Measurements from ENCODE around the gene SPTAN1. TPM values are rescaled to one million over a fixed set of nuclear protein-coding genes. Genes with fewer than 3 reads are reported as not detected.
"Not testable (repeated sequence)": the region's sequence is repeated elsewhere in the genome, so short reads cannot be mapped to it uniquely, and the experiment has no call there.

Gene SPTAN1
- 100 to 1,000 TPM; 248 to 277 TPM for total RNA-seq
- long read RNA-seq, partial matches to known transcripts: 39 of 48 reads
- long read RNA-seq, other reads (novel, unspliced or antisense): 6 of 48 reads

DNA sequence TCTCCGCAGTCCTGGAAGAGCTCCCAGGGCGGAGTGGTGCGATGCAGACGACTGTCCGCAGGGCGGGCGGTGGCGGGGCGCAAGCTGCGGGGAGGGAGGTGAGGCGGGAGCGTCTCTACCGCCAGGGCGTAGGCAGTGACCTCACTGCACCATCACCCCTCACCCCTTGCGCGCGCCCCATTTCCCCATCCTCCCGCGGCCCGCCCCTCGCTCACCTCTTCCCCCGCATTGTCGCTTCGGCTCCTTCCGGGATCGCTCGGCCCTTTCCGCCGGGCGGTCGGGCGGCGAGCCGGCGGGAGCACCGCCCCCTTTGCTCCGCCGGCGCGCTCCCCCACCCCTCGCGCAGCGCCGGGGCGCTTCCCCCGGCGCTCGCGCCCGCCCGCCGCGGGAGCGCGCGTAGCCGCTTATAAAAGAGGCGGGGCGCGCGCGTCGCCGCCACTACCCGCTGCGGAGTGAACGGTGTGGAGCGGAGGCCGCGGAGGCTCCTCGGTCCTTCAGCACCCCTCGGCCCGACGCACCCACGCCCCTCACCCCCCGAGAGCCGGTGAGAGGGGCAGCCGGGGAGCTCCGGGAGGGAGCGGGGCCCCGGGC, at the start of gene SPTAN1:
TSS of gene SPTAN1 (plus strand) at position 435 of the 591 bp plus-strand sequence. CDS start 14,154 bp downstream, outside the sequence.
- intact Hi-C loops (cut with DNase I, micrococcal nuclease): no loop called here
- DNase-seq (peak; percentile 89 to 92), ATAC-seq (peak; percentile 85)

DNA sequence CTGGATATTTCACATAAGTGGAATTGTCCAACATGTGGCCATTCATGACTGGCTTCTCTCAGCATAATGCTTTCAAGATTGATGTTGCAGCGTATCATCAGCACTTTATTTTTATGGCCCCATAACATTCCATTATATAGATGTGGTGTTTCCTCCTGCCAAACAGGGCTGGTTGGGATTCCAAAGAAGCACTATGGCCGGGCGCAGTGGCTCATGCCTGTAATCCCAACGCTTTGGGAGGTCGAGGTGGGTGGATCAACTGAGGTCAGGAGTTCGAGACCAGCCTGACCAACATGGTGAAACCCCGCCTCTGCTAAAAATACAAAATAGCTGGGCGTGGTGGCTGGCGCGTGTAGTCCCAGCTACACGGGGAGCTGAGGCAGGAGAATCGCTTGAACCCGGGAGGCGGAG, 49.0 kb upstream of the SPTAN1 start:
- intact Hi-C loops (cut with DNase I, micrococcal nuclease): not testable (repeated sequence)
- ATAC-seq (peak; percentile 70), DNase-seq (peak; percentile 32 to 41)

DNA sequence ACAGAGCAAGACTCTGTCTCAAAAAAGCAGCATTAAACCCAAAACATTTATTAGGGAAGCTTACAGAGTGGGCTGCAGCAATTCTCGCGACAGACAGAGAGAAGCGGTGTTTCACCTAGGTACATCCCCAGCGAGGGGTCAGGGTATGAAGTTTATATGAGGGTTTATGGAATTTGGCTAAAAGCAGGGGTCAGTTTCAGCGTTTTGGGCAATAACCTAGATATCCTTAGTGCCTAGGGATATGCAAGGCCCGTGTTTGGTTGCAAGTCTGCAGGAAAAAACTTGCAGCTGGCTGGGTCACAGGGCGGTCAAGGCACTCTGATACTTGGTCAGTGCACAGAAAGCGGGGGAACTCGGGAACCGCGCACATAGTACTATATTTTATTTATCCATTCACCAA, 48.5 kb upstream of the SPTAN1 start:
- intact Hi-C loops (cut with DNase I, micrococcal nuclease): no loop called here
- ATAC-seq (peak; percentile 28), DNase-seq (peak; percentile 36 to 38)

DNA sequence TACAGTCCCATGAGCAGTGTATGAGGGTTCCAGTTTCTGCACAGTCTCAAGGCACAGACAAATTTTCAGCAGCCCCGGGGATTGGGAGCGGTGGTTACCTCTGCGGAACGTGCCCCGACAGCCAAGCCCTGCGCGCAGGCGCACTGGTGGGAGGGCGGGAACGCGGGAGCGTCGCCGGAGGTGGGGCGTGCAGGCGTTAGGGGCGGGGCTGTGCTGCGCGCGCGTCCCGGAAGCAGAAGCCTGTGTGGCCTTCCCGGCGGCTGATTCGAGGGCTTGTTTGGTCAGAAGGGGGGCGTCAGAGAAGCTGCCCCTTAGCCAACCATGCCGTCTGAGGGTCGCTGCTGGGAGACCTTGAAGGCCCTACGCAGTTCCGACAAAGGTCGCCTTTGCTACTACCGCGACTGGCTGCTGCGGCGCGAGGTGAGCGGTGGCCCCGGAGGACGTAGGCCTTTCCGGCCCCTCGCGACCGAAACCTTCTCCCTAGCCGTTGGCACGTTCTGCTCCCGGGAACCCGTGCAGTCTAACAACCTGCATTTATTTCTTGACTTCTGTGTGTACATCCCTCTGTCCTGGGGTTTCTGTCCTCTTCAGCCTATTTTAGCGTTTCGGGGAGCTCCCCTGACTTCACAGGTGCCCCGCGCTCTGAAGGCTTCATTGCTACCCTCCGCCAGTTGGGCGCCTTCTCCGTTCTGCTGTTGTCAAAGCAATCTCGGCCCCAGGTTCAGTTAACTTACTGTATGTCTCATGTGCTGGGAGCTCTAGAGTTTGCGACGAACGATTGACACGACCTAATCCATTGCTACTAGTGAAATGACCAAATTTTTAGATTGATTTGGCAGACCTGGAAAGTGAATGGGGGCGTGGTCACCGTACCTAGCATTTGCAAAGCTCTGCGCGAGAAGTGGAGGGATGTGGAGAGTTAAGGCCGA, 47.6 kb upstream of the SPTAN1 start, which contains the start of gene GLE1:
TSS of gene GLE1 (plus strand) at position 235 of the 929 bp plus-strand sequence. CDS start at position 322, 87 bp downstream.
- ATAC-seq: peak; percentile 97
- DNase-seq: peak; percentile 92 to 98
- intact Hi-C loops (cut with DNase I, micrococcal nuclease): no loop called here

DNA sequence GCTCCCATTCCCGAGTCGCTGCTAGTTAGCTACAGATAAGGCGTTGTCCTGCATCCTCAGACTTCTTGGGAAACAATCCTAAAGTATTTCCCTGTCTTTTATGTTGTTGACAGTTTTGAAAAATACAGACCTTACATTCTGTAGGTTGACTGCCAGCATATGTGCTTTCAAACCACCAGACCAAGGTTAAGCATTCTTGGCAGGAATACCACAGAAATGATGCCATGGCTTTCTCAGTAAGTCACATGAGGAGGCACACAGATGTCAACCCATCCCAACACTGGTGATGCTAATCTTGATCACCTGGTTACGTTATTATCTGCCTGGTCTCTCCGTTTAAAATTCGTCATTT, 47.0 kb upstream of the SPTAN1 start:
- DNase-seq (no peak), ATAC-seq (no peak)
- intact Hi-C loops (cut with DNase I, micrococcal nuclease): no loop called here

DNA sequence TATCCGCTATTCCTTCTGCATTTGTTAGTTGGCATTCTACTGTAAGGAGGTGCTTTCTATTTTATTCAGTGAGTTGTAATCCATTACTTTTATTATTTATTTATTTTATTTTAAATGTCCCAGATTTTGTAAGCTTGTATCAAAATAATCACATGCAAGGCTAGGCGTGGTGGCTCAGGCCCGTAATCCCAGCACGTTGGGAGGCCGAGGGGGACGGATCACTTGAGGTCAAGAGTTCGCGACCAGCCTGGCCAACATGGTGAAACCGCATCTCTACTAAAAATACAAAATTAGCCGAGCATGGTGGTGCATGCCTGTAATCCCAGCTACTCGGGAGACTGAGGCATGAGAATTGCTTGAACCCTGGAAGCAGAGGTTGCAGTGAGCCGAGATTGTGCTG, 46.5 kb upstream of the SPTAN1 start:
- intact Hi-C loops (cut with DNase I, micrococcal nuclease); DNase-seq; ATAC-seq: not testable (repeated sequence)

DNA sequence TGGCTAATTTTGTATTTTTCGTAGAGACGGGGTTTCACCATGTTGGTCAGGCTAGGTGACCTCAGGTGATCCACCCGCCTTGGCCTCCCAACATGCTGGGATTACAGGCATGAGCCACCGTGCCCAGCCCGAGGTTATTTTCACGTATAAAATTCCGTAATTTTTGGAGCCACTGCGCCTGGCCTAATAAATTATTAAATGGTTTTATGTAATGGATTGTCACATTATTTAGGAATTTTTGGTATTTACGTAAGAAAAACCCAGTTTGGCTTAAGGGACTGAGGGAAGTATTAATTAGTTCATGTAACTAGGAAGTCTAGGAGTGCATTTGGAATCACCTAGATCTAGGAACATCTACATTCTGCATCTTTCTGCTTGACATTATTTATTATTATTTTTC, 39.6 kb upstream of the SPTAN1 start:
- intact Hi-C loops (cut with DNase I, micrococcal nuclease): no loop called here
- DNase-seq (no peak), ATAC-seq (no peak)

DNA sequence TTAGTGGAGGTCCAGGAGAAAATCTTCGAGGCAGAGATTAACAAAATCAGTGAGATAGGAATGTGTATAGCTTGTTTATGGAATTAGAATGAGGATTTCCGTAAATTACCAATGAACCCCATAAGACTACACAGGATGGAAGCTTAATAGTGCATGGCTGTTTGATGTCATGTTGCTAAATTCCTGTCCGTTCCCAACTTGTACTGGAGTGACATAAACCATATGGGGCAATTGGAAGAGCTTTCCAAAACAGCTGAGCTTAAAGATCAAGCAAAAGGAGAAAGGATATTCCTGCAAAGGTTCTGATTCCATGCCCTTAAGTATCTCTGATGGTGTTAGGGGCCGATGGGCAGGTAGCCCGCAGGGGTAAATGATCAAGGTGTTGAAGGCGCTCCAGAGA, 30.4 kb upstream of the SPTAN1 start:
- DNase-seq: no peak
- intact Hi-C loops (cut with DNase I, micrococcal nuclease): no loop called here
- no peak for ATAC-seq

DNA sequence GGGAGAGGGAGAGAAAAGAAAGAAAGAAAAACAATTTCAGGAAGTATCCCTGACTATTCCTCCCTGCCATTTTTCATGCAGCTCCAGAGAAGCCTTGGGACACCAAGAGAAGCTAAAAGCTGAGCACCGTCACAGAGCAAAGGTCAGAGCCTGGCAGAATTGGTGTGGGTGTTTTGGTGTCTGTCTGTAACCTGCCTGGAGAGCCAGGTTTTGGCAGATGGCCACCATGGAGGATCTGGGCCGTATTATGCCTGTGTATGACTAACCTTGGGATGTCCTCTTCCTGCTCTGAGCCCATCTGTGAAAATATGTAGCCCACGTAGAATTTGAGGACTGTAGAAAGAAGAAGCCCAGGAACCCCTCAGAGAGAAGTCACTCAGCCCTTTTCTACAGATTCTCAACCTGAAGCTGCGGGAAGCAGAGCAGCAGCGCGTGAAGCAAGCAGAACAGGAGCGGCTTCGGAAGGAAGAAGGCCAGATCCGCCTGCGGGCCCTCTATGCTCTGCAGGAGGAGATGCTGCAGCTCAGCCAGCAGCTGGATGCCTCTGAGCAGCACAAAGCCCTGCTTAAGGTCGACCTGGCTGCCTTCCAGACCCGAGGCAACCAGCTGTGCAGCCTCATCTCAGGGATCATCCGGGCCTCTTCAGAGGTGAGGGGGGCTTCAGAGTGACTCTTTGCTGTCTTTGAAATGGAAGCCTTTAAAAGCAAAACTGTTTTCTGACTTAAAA, 29.0 kb upstream of the SPTAN1 start:
- intact Hi-C loops (cut with DNase I, micrococcal nuclease): no loop called here
- DNase-seq (peak in 1 of 2 donors; percentile 13), ATAC-seq (no peak)

DNA sequence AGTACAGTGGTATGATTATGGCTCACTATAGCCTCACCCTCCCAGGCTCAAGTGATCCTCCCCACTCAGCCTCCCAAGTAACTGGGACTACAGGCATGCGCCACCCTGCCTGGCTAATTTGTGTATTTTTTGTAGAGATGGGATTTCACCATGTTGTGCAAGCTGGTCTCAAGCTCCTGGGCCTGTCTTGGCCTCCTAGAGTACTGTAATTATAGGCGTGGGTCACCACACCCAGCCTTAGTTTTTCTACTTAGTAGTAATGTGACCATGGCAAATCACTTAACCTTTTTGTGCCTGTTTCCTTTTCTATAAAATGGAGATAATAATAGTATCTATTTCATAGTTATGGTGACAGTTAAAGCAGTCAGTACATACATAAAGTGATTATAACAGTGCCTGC, 25.7 kb upstream of the SPTAN1 start:
- intact Hi-C loops (cut with DNase I, micrococcal nuclease): no loop called here
- peak; percentile 88 for ATAC-seq
- DNase-seq: no peak

DNA sequence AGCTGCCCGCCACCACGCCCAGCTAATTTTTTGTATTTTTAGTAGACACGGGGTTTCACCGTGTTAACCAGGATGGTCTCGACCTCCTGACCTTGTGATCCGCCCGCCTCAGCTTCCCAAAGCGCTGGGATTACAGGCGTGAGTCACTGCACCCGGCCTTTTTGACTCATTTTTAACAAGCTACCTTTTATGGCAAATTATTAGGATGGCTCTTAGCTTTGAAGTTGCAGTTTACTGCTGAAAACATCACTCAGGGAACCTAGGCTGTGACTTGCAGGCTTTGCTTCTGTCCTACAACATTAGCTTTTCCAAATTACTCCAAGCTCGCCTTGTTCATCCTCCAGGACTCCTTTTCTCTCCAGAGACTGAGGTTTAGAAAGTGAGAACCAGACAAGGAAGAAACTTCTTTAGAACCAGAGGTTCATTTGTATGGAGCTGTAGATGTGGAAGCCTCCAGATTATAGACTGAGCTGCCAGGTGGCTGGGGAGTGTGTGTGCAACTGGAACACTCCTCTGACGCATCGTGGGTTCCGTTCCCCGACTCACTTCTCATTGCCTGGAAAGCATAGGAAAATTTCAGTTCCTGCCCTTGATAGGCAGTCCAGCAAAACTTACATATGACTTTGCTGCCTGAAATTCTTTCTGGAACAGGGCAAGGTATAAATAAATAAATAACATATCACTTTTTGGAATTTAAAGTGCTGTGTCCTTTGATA, 23.8 kb upstream of the SPTAN1 start:
- intact Hi-C loops (cut with DNase I, micrococcal nuclease): no loop called here
- ATAC-seq: no peak

DNA sequence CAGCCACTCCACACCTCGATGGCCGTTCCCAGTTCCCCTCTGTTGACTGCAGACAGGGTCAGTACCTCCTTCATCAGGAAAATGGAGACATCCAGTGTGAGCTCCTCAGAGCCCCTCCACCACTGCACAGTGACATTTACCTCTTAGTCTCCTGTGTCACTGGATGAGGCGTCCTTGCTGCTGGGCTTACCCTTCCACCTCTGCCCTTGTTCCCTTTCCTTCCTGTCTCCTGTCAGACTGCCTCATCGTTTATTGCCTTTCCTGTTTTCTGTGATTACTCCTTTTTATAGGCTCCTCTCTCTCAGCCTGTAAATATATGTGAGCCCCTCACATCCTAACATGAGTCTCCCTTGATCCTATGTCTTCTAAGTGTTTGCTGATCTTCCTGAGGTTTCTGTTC, 23.2 kb upstream of the SPTAN1 start:
- DNase-seq (no peak), ATAC-seq (no peak)
- intact Hi-C loops (cut with DNase I, micrococcal nuclease): no loop called here

More for the DNA sequence above, 23.8 kb upstream of the SPTAN1 start:
- no peak for DNase-seq

DNA sequence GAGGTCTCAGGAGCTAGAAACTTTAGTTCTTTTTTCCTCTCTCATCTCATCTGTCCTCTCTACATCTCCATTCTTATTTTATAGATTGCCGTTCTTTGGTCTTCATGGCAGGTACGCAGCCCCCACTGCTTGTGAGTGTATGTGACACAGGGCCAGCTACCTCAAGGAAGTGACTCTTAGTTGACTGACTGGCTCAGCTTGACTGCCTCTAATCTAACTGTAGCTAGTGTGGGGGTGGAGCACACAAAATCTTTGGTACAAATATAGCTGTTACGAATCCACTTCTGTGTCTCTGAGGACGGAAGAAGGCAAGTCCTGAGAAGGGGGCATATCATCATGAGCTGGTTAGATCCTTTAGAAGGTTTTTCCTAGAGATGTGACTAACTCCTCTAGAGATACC, 19.8 kb upstream of the SPTAN1 start:
- no peak for ATAC-seq
- no peak for DNase-seq
- intact Hi-C loops (cut with DNase I, micrococcal nuclease): no loop called here

DNA sequence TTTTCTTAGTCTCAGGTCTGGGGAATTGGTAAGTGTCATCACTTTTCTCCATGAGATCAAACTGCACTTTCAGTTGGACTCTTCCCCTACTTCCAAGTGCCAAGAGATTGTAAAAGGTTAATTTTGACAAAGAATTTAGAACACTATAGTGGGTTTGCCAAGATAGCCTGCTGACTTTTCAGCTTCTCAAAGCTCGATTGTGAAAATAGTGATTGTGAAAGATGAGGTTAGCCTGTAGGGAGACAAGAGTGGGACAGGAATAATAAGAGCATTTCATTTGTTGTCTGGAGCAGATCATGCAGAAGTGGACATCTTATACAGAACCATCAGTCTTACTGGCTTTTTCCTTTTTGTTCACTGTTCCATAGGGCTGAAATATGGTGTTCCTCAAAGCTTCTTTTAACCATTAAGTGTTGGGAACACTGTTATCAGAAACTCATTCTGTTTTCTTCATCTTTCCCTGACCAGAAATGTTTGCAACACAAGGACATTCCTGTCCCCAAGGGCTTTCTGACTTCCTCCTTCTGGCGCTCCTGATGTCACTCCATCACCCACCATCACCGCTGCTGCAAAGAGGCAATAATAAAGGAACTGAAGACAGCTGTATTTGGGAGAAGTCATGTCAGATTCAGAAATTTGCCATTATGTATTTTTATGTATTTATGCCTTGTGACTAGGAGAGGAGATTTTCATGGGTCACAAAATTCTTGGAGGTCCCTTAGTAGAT, 11.6 kb upstream of the SPTAN1 start:
- DNase-seq: no peak
- ATAC-seq: no peak
- intact Hi-C loops (cut with DNase I, micrococcal nuclease): no loop called here

DNA sequence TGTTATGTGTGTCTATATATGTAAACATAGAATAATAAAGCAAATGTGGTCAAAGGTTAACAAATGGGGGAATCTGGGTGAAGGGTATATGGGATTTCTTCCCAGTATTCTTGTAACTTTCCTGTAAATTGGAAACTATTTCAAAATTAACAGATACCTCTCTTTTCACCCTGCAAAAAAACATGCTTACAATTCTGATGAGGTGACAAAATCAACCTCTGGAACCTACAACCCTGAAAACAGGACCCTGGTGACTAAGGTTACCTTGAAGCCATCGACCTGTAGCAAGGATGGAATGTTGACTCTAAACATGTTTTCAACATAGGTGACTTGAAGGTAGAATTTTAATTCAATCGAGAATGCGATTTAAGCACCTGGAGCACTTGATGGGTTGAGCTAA, 5.9 kb upstream of the SPTAN1 start:
- ATAC-seq (no peak), DNase-seq (no peak)
- intact Hi-C loops (cut with DNase I, micrococcal nuclease): no loop called here

DNA sequence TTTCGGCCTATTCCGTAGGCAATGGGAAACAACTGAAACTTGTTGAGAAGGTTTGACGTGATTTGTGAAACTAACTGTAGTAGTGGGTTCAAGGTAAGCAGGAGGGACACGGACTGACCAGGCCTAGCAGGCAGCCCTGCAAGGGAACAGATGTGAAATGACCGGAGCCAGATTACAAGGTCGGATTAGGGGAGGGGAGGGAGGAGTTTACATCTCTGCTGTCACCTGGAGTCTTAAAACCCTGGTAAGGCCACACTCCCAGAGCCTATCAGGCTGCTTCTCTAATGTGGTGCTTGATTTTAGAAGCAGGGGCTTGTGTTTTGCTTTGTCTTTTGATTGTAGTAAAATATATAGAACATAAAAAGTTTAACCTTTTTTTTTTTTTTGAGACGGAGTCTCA, 3.5 kb upstream of the SPTAN1 start:
- intact Hi-C loops (cut with DNase I, micrococcal nuclease): no loop called here
- DNase-seq (no peak), ATAC-seq (no peak)

DNA sequence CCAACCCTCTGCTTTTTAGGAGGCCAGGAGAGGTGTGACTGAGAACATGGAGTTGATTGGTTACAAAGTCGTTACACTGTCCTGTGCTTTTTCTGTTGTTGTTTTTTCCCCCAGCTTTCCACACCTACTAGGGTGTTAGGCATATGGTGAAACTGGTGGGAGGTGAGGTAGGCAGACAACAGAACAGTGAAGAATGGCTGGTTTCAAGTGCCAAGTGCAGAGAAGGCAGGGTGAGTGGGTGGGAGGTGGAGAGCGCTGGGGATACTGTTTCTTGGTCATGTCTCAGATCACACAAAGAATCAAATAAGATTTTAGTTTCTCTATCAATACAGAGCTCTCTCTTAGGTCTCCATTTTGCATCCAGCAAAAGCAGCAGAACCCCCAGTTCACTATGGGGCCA, 2.2 kb upstream of the SPTAN1 start:
- intact Hi-C loops (cut with DNase I, micrococcal nuclease): no loop called here
- ATAC-seq (no peak), DNase-seq (no peak)

All from left colon (tissue), 2 donors.